Muscle of leg (tissue), 11 donors: Measurements from ENCODE around the gene DMWD. TPM values are rescaled to one million over a fixed set of nuclear protein-coding genes. Genes with fewer than 3 reads are reported as not detected.

Experiments
- DNase-seq: peaks from one replicate; pipeline ENCODE4 v3.0.0; 2013
- H3K27ac ChIP-seq: one replicate; pipeline ENCODE4 v1.5.1; 2013; ENCODE audit warnings: mild to moderate bottlenecking, low read length, control low read depth
- H3K27me3 ChIP-seq: one replicate; pipeline ENCODE4 v1.6.1; 2013; ENCODE audit warnings: low read length; ENCODE audit not compliant: control insufficient read depth, insufficient read depth
- H3K36me3 ChIP-seq: one replicate; pipeline ENCODE4 v1.6.1; 2013; ENCODE audit warnings: low read length; ENCODE audit not compliant: control insufficient read depth, insufficient read depth
- H3K4me1 ChIP-seq: one replicate; pipeline ENCODE4 v1.6.1; 2013; ENCODE audit warnings: low read length; ENCODE audit not compliant: control insufficient read depth, insufficient read depth
- H3K4me3 ChIP-seq: one replicate; pipeline ENCODE4 v1.5.1; 2013; ENCODE audit warnings: low read length, control low read depth
- H3K9me3 ChIP-seq: replicated peaks from 2 replicates; pipeline ENCODE4 v1.6.1; 2013; ENCODE audit warnings: low read depth, low read length; ENCODE audit not compliant: control insufficient read depth
- WGBS: methylation state at CpG from one replicate; pipeline ENCODE4 v1.1.5; 2013; ENCODE audit warnings: missing lambda C conversion rate; ENCODE audit not compliant: insufficient coverage; 5-methylcytosine and 5-hydroxymethylcytosine counted together
- polyA plus RNA-seq, 8 donors: library from polyadenylated mRNA; unstranded; fragments of 120-200 nt; gene quantifications; one replicate each; pipeline versions ENCODE4 v1.2.1 to v1.2.3, GENCODE V29; 2013; ENCODE audit warnings: inconsistent platforms in 1 of 8, low replicate concordance in 1 of 8; ENCODE audit not compliant: insufficient read length in 8 of 8, insufficient read depth in 1 of 8
- total RNA-seq: library from RNA; stranded (reverse); fragments of 120-200 nt; gene quantifications from one replicate; pipeline ENCODE4 v1.2.4, GENCODE V29; 2013

DMWD gene
- total and polyA plus RNA-seq, 9 donors: 29.1 to 57.1 (median 44.4) TPM

DNA sequence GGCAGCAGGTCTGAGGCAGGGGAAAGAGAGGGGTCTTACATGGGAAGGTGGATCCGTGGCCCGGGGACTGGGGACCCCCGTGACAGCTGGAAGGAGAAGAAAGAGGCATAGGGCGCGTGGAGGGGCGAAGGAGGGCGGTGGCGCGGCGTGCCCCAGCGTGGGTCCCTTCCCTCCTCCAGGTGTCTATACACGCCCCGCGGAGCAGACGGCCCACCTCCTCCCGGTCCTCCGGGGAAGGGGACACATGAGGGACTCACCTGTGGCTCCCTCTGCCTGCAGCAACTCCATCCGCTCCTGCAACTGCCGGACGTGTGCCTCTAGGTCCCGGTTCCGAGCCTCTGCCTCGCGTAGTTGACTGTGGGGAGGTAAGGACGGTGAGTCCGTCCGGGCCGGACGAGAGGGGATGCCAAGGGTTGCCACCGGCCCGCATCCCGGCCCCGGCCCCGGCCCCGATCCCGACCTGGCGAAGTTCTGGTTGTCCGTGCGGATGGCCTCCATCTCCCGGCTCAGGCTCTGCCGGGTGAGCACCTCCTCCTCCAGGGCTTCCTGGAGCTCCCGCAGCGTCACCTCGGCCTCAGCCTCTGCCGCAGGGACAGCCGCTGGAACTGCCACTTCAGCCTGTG, 21.2 kb downstream of the DMWD start:
- H3K9me3 ChIP-seq: no peaks in the 10 kb centered on the region
- H3K4me3 ChIP-seq: no peak overlapping the region
- peak overlapping the region; percentile 77 for H3K27ac ChIP-seq
- peaks cover 48% of the 10 kb centered on the region for H3K4me1 ChIP-seq
- no peak for DNase-seq
- H3K27me3 ChIP-seq: peaks cover 2% of the 10 kb centered on the region
- peaks cover 37% of the 10 kb centered on the region for H3K36me3 ChIP-seq
- 77% methylated on average over 31 of the region's 46 CpGs for WGBS

GRCh38 chr19:45770192-45771101, 22.2 kb downstream of the DMWD start:
- no peaks in the 10 kb centered on the region for H3K9me3 ChIP-seq
- H3K27me3 ChIP-seq: peaks cover 2% of the 10 kb centered on the region
- peaks cover 58% of the 10 kb centered on the region for H3K4me1 ChIP-seq
- peak overlapping the region; percentile 100 for H3K27ac ChIP-seq
- 1% methylated on average over 78 of the region's 79 CpGs for WGBS
- peak overlapping the region; percentile 58 for H3K4me3 ChIP-seq
- DNase-seq: peak; percentile 99
- peaks cover 43% of the 10 kb centered on the region for H3K36me3 ChIP-seq

GRCh38 chr19:45769821-45770191, 22.8 kb downstream of the DMWD start:
- peaks cover 2% of the 10 kb centered on the region for H3K27me3 ChIP-seq
- peak; percentile 77 for DNase-seq
- H3K9me3 ChIP-seq: no peaks in the 10 kb centered on the region
- peaks cover 44% of the 10 kb centered on the region for H3K36me3 ChIP-seq
- peak overlapping the region; percentile 58 for H3K4me3 ChIP-seq
- H3K4me1 ChIP-seq: peaks cover 65% of the 10 kb centered on the region
- peak overlapping the region; percentile 100 for H3K27ac ChIP-seq
- WGBS: under 1% methylated on average over 28 of the region's 28 CpGs

DNA sequence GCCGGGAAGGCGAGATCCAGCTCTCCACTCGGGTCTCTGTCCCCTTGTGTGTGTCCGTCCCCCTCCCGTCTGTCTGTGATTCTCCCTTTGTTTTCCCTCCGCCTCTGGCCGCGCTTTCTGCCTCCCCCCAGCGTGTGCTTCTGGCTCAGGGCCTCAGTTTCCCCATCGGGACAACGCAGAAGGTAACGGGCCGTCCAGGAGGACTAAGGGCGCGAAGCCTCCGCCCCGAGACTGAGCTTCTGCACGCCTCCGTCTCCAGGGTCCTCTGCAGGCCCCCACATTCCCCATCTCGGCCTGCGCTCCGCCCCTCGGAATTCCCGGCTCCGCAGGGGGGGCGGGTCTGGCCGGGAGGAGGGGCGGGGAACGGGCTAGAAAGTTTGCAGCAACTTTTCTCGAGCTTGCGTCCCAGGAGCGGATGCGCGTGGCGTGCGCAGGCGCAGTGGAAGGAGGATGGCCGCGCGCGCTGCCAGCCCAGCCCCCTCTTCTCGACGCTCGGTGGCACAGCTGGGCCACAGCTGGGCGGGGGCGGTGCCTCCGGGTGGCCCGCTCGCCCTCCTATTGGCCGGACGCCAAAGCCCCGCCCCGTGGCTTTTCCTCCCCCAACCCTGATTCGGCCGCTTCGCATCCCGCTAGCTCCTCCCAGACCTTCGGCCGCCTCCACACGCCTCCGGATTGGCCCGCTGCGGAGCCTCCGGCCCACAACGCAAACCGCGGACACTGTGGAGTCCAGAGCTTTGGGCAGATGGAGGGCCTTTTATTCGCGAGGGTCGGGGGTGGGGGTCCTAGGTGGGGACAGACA, 23.5 kb downstream of the DMWD start, which contains the start of gene SIX5:
SIX5 (minus strand) TSS at position 269 of the 799 bp plus-strand sequence. CDS start 408 bp downstream, outside the sequence.
- Histone ChIP-seq H3K4me1 (peaks cover 71% of the 10 kb centered on the region), H3K27ac (peak within 1 kb of the TSS; percentile 100), H3K9me3 (no peaks in the 10 kb centered on the region), H3K27me3 (peaks cover 2% of the 10 kb centered on the region), H3K4me3 (peak within 1 kb of the TSS; percentile 89), H3K36me3 (peaks cover 38% of the 10 kb centered on the region)
- under 1% methylated on average over 63 of the region's 70 CpGs for WGBS
- peak; percentile 99 for DNase-seq

DNA sequence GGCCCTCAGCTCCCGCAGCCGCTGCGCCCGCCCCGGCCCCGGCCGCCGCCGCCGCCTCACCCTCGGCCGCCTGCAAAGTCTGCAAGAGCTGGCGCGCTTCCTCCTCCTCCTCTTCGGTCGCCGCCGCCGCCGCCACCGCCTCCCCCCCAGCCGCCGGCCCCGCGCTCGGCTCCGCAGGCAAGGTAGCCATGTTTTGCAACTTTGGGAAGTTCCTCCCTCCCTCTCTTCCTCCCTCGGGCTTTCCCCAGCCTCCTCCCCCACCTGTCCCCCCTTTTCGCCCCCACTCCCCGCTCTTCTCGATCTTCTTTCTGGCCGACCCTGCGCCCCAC, 24.0 kb downstream of the DMWD start:
- Histone ChIP-seq H3K4me3 (peak overlapping the region; percentile 89), H3K36me3 (peaks cover 38% of the 10 kb centered on the region), H3K27me3 (peaks cover 2% of the 10 kb centered on the region), H3K27ac (peak overlapping the region; percentile 100), H3K9me3 (no peaks in the 10 kb centered on the region), H3K4me1 (peaks cover 75% of the 10 kb centered on the region)
- 0% methylated on average over 32 of the region's 33 CpGs for WGBS
- DNase-seq: no peak

DNA sequence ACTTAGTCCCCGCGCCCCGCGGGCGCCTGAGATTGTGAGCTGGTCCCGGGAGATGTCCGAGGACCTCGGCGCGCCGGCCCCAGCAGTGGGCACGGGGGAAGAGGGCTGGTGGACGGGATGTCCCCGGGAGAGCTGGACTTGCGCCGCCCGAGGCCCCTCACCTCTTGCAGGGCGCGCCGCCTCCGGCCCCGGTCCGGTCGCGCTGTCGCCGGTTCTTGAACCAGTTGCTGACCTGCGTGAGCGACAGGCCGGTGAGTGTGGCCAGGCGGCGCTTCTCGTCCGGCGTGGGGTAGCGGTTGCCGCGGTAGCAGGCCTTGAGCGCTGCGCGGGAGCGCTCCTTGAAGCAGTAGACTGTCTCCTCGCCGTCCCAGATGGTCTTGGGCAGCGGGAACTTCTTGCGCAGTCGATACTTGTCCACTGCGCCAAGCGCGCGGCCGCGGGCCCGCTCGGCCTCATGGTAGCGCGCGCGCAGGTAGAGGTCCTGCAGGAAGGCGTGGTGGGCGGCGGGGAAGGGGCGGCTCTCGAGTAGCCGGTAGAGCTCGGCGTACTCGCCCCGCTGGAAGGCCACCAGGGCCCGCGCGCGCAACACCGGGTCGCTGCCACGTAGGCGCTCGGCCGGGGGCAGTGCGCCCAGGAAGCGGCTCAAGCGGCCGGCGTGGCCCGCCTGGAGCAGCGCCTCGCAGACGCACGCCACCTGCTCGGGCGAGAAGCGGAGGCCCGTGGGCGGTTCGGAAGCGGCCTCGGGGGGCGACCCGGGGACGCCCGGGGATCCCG, 24.6 kb downstream of the DMWD start:
- Histone ChIP-seq H3K36me3 (peaks cover 35% of the 10 kb centered on the region), H3K27me3 (peaks cover 2% of the 10 kb centered on the region), H3K4me3 (peak overlapping the region; percentile 89), H3K4me1 (peaks cover 75% of the 10 kb centered on the region), H3K27ac (peak overlapping the region; percentile 98), H3K9me3 (no peaks in the 10 kb centered on the region)
- peak; percentile 89 for DNase-seq
- under 1% methylated on average over 98 of the region's 102 CpGs for WGBS

DNA sequence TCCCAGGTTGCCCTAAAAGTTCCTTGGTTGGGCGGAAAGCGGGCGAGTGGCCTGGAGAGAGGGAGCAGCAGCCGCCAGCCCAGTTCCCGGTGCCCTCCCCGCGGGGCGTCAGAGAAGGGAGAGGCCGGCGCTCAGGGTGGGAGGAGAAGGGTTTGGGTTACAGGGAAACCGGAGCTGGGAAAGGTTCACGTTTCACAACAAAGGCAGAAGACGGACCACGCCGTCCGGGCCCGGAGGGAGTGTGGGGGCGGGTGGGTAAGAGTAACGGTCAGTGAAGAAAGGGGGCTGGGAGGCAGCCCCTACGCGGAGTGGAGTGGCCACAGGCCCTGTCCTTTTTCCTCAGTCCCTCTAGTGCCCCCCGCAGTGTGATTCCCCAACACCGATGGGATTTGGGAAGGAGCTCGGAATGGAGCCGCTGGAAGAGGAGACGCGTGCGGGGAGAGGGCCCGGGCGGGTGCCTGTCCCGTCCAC, 25.2 kb downstream of the DMWD start:
- Histone ChIP-seq H3K4me1 (peaks cover 71% of the 10 kb centered on the region), H3K9me3 (no peaks in the 10 kb centered on the region), H3K27ac (peak overlapping the region; percentile 98), H3K27me3 (peaks cover 2% of the 10 kb centered on the region), H3K4me3 (peak overlapping the region; percentile 89), H3K36me3 (peaks cover 28% of the 10 kb centered on the region)
- DNase-seq: peak; percentile 93
- WGBS: 2% methylated on average over 27 of the region's 31 CpGs

DNA sequence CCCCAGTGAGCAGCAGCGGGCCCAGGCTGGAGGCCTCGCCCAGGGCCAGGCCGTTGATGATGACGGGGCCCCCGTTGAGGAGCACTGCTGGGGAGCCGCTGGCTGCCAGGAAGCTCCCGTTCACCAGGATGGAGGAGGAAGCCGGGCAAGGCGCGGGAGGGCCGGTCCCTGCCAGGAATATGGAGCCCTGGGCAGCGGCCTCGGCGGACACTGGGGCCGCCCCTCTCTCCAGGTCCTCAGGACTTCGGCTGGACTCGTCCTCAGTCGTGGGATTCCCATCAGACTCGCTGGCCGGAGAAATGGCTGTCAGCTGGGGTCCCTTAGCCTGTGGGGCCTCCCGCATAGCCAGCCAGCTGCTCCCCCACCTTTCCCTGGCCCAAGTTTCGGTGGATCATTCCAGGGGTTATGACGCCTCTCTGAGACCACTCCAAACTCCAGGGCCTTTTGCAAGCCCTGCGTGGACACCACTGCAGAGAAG, 25.7 kb downstream of the DMWD start:
- peaks cover 23% of the 10 kb centered on the region for H3K36me3 ChIP-seq
- WGBS: 13% methylated on average over 21 of the region's 24 CpGs
- H3K4me1 ChIP-seq: peaks cover 66% of the 10 kb centered on the region
- no peaks in the 10 kb centered on the region for H3K9me3 ChIP-seq
- DNase-seq: no peak
- H3K27me3 ChIP-seq: peaks cover 2% of the 10 kb centered on the region
- H3K27ac ChIP-seq: peak overlapping the region; percentile 98
- peak overlapping the region; percentile 89 for H3K4me3 ChIP-seq

GRCh38 chr19:45766296-45766868, 26.3 kb downstream of the DMWD start:
- 40% methylated on average over 17 of the region's 17 CpGs for WGBS
- DNase-seq: no peak
- peaks cover 5% of the 10 kb centered on the region for H3K27me3 ChIP-seq
- no peaks in the 10 kb centered on the region for H3K9me3 ChIP-seq
- H3K27ac ChIP-seq: peak overlapping the region; percentile 98
- H3K4me1 ChIP-seq: peaks cover 61% of the 10 kb centered on the region
- peak overlapping the region; percentile 89 for H3K4me3 ChIP-seq
- H3K36me3 ChIP-seq: peaks cover 18% of the 10 kb centered on the region
